Measurements from ENCODE around the gene TAS2R1. TPM values are rescaled to one million over a fixed set of nuclear protein-coding genes. Genes with fewer than 3 reads are reported as not detected.

Gene TAS2R1
- not detected in 2 replicates for total RNA-seq (2014; rRNA removed; shearing (Covaris generic))

- no peak for DNase-seq (ENCODE audit: low read depth)
These were observed at the start of gene TAS2R1 for GRCh38 chr5:9630251-9630650. Gene TAS2R1 (minus strand): TSS chr5:9630351. CDS start chr5:9630032, 319 bp downstream.

GRCh38 chr5:9670371-9670770 lies 40.2 kb upstream of the TAS2R1 start:
- no peak for DNase-seq (ENCODE audit: low read depth)

- DNase-seq (ENCODE audit: low read depth) = no peak
These were observed 37.8 kb upstream of the TAS2R1 start for GRCh38 chr5:9667906-9668305.

- no peak for DNase-seq (ENCODE audit: low read depth)
These were observed 33.7 kb upstream of the TAS2R1 start for GRCh38 chr5:9663891-9664290.

GRCh38 chr5:9661316-9662015 lies 31.3 kb upstream of the TAS2R1 start:
- no peak for DNase-seq (ENCODE audit: low read depth)

- no peak for DNase-seq (ENCODE audit: low read depth)
These were observed 28.6 kb upstream of the TAS2R1 start for GRCh38 chr5:9658706-9659105.

GRCh38 chr5:9657819-9658218 lies 27.7 kb upstream of the TAS2R1 start:
- DNase-seq (ENCODE audit: low read depth) = no peak

GRCh38 chr5:9655641-9656040 lies 25.5 kb upstream of the TAS2R1 start:
- DNase-seq (ENCODE audit: low read depth) = no peak

GRCh38 chr5:9654886-9655285 lies 24.7 kb upstream of the TAS2R1 start:
- no peak for DNase-seq (ENCODE audit: low read depth)

GRCh38 chr5:9653811-9654210 lies 23.7 kb upstream of the TAS2R1 start:
- peak; percentile 2 for DNase-seq (ENCODE audit: low read depth)

- no peak for DNase-seq (ENCODE audit: low read depth)
These were observed 22.9 kb upstream of the TAS2R1 start for GRCh38 chr5:9653061-9653460.

GRCh38 chr5:9652295-9652694 lies 22.1 kb upstream of the TAS2R1 start:
- DNase-seq (ENCODE audit: low read depth) = no peak

- DNase-seq (ENCODE audit: low read depth) = no peak
These were observed 16.7 kb upstream of the TAS2R1 start for GRCh38 chr5:9646843-9647242.

GRCh38 chr5:9644630-9645029 lies 14.5 kb upstream of the TAS2R1 start:
- no peak for DNase-seq (ENCODE audit: low read depth)

GRCh38 chr5:9642621-9643020 lies 12.5 kb upstream of the TAS2R1 start:
- no peak for DNase-seq (ENCODE audit: low read depth)

- DNase-seq (ENCODE audit: low read depth) = no peak
These were observed 11.7 kb upstream of the TAS2R1 start for GRCh38 chr5:9641806-9642355.

- DNase-seq (ENCODE audit: low read depth) = no peak
These were observed 2.3 kb upstream of the TAS2R1 start for GRCh38 chr5:9632495-9632894.

- no peak for DNase-seq (ENCODE audit: low read depth)
These were observed 2.6 kb downstream of the TAS2R1 start for GRCh38 chr5:9627541-9627940.

GRCh38 chr5:9626955-9627354 lies 3.2 kb downstream of the TAS2R1 start:
- no peak for DNase-seq (ENCODE audit: low read depth)

- no peak for DNase-seq (ENCODE audit: low read depth)
These were observed 4.4 kb downstream of the TAS2R1 start for GRCh38 chr5:9625731-9626130.

GRCh38 chr5:9625286-9625685 lies 4.9 kb downstream of the TAS2R1 start:
- no peak for DNase-seq (ENCODE audit: low read depth)

- DNase-seq (ENCODE audit: low read depth) = no peak
These were observed 5.8 kb downstream of the TAS2R1 start for GRCh38 chr5:9624196-9624947.

GRCh38 chr5:9623661-9624060 lies 6.5 kb downstream of the TAS2R1 start:
- DNase-seq (ENCODE audit: low read depth) = no peak
